HUES64 (cell line): ENCODE results near the gene EMC8.

Experiments used
- H3K27ac ChIP-seq: 2 replicates; pipeline ENCODE4 v1.7.0; 2013; ENCODE audit warnings: low read depth, low read length, inconsistent platforms
- H3K27me3 ChIP-seq: 2 replicates; pipeline ENCODE4 v1.6.1; 2013; ENCODE audit warnings: mild to moderate bottlenecking, low read length; ENCODE audit not compliant: insufficient read depth
- H3K36me3 ChIP-seq: 2 replicates; pipeline ENCODE4 v1.6.1; 2013; ENCODE audit warnings: mild to moderate bottlenecking, low read length; ENCODE audit not compliant: insufficient read depth
- H3K4me1 ChIP-seq: 2 replicates; pipeline ENCODE4 v1.6.1; 2013; ENCODE audit warnings: mild to moderate bottlenecking, low read length, moderate library complexity; ENCODE audit not compliant: insufficient read depth
- H3K4me3 ChIP-seq: 2 replicates; pipeline ENCODE4 v1.5.1; 2013; ENCODE audit warnings: mild to moderate bottlenecking, low read length, moderate library complexity
- H3K9ac ChIP-seq: 2 replicates; pipeline ENCODE4 v1.6.1; 2013; ENCODE audit warnings: mild to moderate bottlenecking, low read depth, low read length
- H3K9me3 ChIP-seq: 2 replicates; pipeline ENCODE4 v1.6.1; 2013; ENCODE audit warnings: low read depth, low read length; ENCODE audit not compliant: insufficient read depth
- WGBS: fragments of 150-250, 120-280 bp; methylation state at CpG from one replicate; pipeline ENCODE4 v1.1.7; 2013; ENCODE audit warnings: missing lambda C conversion rate; 5-methylcytosine and 5-hydroxymethylcytosine counted together

EMC8 gene

GRCh38 chr16:85763616-85764015, 35.7 kb downstream of the EMC8 start:
- Histone ChIP-seq H3K36me3 (no peaks in the 10 kb centered on the region), H3K9me3 (no peaks in the 10 kb centered on the region), H3K4me3 (no peak overlapping the region), H3K4me1 (peaks cover 13% of the 10 kb centered on the region), H3K9ac (no peak overlapping the region), H3K27me3 (no peaks in the 10 kb centered on the region), H3K27ac (no peak overlapping the region)
- WGBS = 98% methylated on average over 2 of the region's 2 CpGs

- H3K4me1 ChIP-seq = peaks cover 6% of the 10 kb centered on the region
- no peaks in the 10 kb centered on the region for H3K9me3 ChIP-seq
- H3K9ac ChIP-seq = no peak overlapping the region
- H3K36me3 ChIP-seq = no peaks in the 10 kb centered on the region
- no peak overlapping the region for H3K4me3 ChIP-seq
- no peaks in the 10 kb centered on the region for H3K27me3 ChIP-seq
- WGBS = 90% methylated on average over 12 of the region's 12 CpGs
- no peak overlapping the region for H3K27ac ChIP-seq
Observed at GRCh38 chr16:85762970-85763369, 36.4 kb downstream of the EMC8 start.

- H3K9ac ChIP-seq = no peak overlapping the region
- no peaks in the 10 kb centered on the region for H3K27me3 ChIP-seq
- H3K4me1 ChIP-seq = no peaks in the 10 kb centered on the region
- no peaks in the 10 kb centered on the region for H3K36me3 ChIP-seq
- H3K27ac ChIP-seq = no peak overlapping the region
- no peak overlapping the region for H3K4me3 ChIP-seq
- H3K9me3 ChIP-seq = no peaks in the 10 kb centered on the region
- WGBS = 92% methylated on average over 6 of the region's 6 CpGs
Observed at GRCh38 chr16:85761861-85762260, 37.5 kb downstream of the EMC8 start.

DNA sequence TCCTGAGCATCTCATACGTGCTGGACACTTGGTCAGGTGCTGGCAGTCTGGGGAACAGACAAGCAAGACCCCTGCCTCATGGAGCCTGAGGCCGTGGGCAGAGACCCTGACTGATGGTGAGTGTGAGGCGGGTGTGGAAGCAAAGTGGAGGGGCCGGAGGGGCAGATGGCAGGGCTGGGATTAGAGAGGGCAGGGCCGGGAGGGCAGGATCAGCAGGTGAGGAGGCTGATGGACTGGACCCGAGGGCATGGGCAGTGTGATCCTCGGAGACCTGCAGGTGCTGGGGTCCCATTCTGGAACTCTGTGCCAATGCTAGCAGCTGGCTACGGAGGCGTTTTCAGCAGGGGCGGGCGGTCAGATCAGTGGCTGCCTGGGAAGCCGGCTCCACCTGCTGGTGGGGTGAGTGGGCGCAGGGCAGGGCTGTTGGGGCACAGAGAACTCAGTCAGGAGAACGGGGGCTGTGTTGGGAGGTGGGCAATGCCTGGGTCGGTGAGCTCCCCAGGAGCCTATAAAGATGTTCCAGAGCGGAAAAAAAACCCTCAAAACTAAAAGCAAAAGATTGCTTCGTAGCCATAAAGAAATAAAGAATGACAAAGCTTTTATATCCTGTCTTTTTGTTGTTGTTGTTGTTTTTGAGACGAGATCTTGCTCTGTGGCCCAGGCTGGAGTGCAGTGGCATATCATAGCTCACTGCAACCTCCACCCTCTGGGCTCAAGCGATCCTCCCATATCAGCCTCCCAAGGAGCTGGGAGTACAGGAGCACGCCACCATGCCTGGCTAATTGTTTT, 39.5 kb downstream of the EMC8 start:
- Histone ChIP-seq H3K9me3 (no peaks in the 10 kb centered on the region), H3K27ac (no peak overlapping the region), H3K4me1 (no peaks in the 10 kb centered on the region), H3K36me3 (no peaks in the 10 kb centered on the region), H3K4me3 (no peak overlapping the region), H3K27me3 (no peaks in the 10 kb centered on the region), H3K9ac (no peak overlapping the region)
- 89% methylated on average over 20 of the region's 20 CpGs for WGBS

DNA sequence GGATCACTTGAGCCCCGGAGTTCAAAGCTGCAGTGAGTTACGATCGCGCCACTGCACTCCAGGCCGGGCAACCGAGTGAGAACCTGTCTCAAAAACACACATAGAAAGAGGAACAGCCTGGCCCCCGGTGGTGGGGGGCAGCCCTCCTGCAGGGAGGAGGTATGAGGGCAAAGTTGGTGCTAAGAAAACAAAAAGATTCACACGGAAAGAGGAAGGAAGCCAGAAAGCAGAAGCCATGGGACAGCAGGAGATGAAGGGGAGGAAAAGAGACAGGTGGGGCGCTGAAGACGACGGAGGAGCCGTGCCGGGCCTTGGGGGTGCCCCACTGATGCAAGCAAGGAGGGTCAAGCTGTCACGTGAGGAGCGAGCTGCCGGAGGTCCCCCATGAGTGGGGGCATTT, 40.2 kb downstream of the EMC8 start:
- WGBS = 84% methylated on average over 14 of the region's 16 CpGs
- Histone ChIP-seq H3K9ac (no peak overlapping the region), H3K9me3 (no peaks in the 10 kb centered on the region), H3K4me3 (no peak overlapping the region), H3K36me3 (no peaks in the 10 kb centered on the region), H3K27ac (no peak overlapping the region), H3K4me1 (no peaks in the 10 kb centered on the region), H3K27me3 (no peaks in the 10 kb centered on the region)

GRCh38 chr16:85757341-85757822, 42.0 kb downstream of the EMC8 start:
- H3K9me3 ChIP-seq = no peaks in the 10 kb centered on the region
- no peak overlapping the region for H3K9ac ChIP-seq
- no peak overlapping the region for H3K27ac ChIP-seq
- peaks cover 6% of the 10 kb centered on the region for H3K27me3 ChIP-seq
- H3K4me1 ChIP-seq = peaks cover 11% of the 10 kb centered on the region
- no peak overlapping the region for H3K4me3 ChIP-seq
- WGBS = 93% methylated on average over 7 of the region's 7 CpGs
- no peaks in the 10 kb centered on the region for H3K36me3 ChIP-seq

- 79% methylated on average over 25 of the region's 25 CpGs for WGBS
- Histone ChIP-seq H3K27me3 (peaks cover 19% of the 10 kb centered on the region), H3K36me3 (no peaks in the 10 kb centered on the region), H3K4me3 (no peak overlapping the region), H3K9me3 (no peaks in the 10 kb centered on the region), H3K4me1 (peaks cover 18% of the 10 kb centered on the region), H3K27ac (no peak overlapping the region), H3K9ac (no peak overlapping the region)
Observed at GRCh38 chr16:85755929-85756768, 43.2 kb downstream of the EMC8 start.

- Histone ChIP-seq H3K9ac (no peak overlapping the region), H3K4me1 (peaks cover 23% of the 10 kb centered on the region)
- WGBS = 80% methylated on average over 7 of the region's 7 CpGs
Observed at GRCh38 chr16:85754413-85754812, 44.9 kb downstream of the EMC8 start.

GRCh38 chr16:85753976-85754375, 45.4 kb downstream of the EMC8 start:
- Histone ChIP-seq H3K9ac (no peak overlapping the region), H3K4me3 (no peak overlapping the region), H3K36me3 (no peaks in the 10 kb centered on the region), H3K27ac (no peak overlapping the region), H3K27me3 (peaks cover 35% of the 10 kb centered on the region), H3K9me3 (no peaks in the 10 kb centered on the region), H3K4me1 (peaks cover 23% of the 10 kb centered on the region)
- 89% methylated on average over 7 of the region's 7 CpGs for WGBS

More at GRCh38 chr16:85754413-85754812, 44.9 kb downstream of the EMC8 start:
- H3K36me3 ChIP-seq = no peaks in the 10 kb centered on the region
- no peak overlapping the region for H3K27ac ChIP-seq
- H3K27me3 ChIP-seq = peaks cover 35% of the 10 kb centered on the region
- no peaks in the 10 kb centered on the region for H3K9me3 ChIP-seq
- H3K4me3 ChIP-seq = no peak overlapping the region

GRCh38 chr16:85753559-85753958, 45.8 kb downstream of the EMC8 start:
- peaks cover 23% of the 10 kb centered on the region for H3K4me1 ChIP-seq
- H3K27ac ChIP-seq = no peak overlapping the region
- H3K27me3 ChIP-seq = peaks cover 35% of the 10 kb centered on the region
- no peaks in the 10 kb centered on the region for H3K36me3 ChIP-seq
- H3K9ac ChIP-seq = no peak overlapping the region
- 88% methylated on average over 6 of the region's 6 CpGs for WGBS
- no peak overlapping the region for H3K4me3 ChIP-seq
- no peaks in the 10 kb centered on the region for H3K9me3 ChIP-seq
